IMR-90 (cell line): ENCODE measurements around the gene ERP27.

Experiments used
- CTCF ChIP-seq: conservative IDR thresholded peaks from 2 replicates; pipeline ENCODE4 v1.5.1; 2012; ENCODE audit warnings: mild to moderate bottlenecking, low read depth, low read length, improper control_type of control experiment
- POLR2A ChIP-seq: IDR thresholded peaks from 2 replicates; pipeline ENCODE4 v1.6.1; 2012; ENCODE audit warnings: mild to moderate bottlenecking, low read depth, low read length

GRCh38 chr12:14946162-14946561 is 7.8 kb upstream of the ERP27 start:
- TF ChIP-seq POLR2A (no peak), CTCF (no peak)
